K562 (cell line): ENCODE results near the gene TIMM50. TPM values are rescaled to one million over a fixed set of nuclear protein-coding genes. Genes with fewer than 3 reads are reported as not detected.

Experiments used
- ATAC-seq: fragments of 200-7000 bp; cut with Tn5 transposase; 3 replicates; pipeline ENCODE4 v1.9.1; 2020; ENCODE audit warnings: moderate library complexity
- BruUV-seq: library from RNA; stranded (reverse); fragments of 400-500 nt; replicated peaks from 2 replicates; lab custom pipeline; 2021; lab: Mats Ljungman, UMichigan
- CTCF ChIA-PET: fragments of 300-600 bp; formaldehyde crosslinking; extraction: SDS; loops from one replicate; lab custom pipeline; 2021; ENCODE audit warnings: low intra/inter-chr PET ratio; lab: Yijun Ruan, JAX
- POLR2A ChIA-PET: fragments of 300-600, 350-650 bp; sonication (Branson Sonifier 250); formaldehyde crosslinking; extraction: SDS; loops from one replicate; lab custom pipeline; 2021; ENCODE audit warnings: antibody characterized with exemption, inconsistent platforms; lab: Yijun Ruan, JAX
- DNase-seq, 4 experiments: peaks; one replicate each; pipeline versions ENCODE4 v3.0.0 to v3.0.0-alpha.2; 2011 to 2018; ENCODE audit warnings: low spot score in 3 of 4, mixed read lengths in 3 of 4; ENCODE audit errors: extremely low read depth in 1 of 4
- FAIRE-seq: peaks from 2 replicates; lab custom pipeline; 2011; peaks lifted over from hg19 to GRCh38; lab: Jason Lieb, UNC
- H2AFZ ChIP-seq: 2 replicates; pipeline ENCODE4 v1.6.0; 2011; ENCODE audit warnings: low read depth, low read length, control low read depth, inconsistent platforms
- H3K27ac ChIP-seq: fragments of 200-600 bp; 3 replicates; pipeline ENCODE4 v1.8.0; 2011; ENCODE audit warnings: low read depth, mild to moderate bottlenecking, control low read depth, inconsistent platforms, low read length, moderate library complexity, mixed read lengths; ENCODE audit errors: extremely low read depth
- H3K27me3 ChIP-seq, 2 experiments: fragments of 300-600 bp in 1 of 2; 2 replicates in 1 of 2; 3 replicates in 1 of 2; pipeline versions ENCODE4 v1.6.0 to v1.8.0; 2011; ENCODE audit warnings: inconsistent platforms in 2 of 2, low read length in 2 of 2, mild to moderate bottlenecking in 1 of 2, mixed read lengths in 1 of 2, moderate library complexity in 1 of 2; ENCODE audit not compliant: control insufficient read depth in 2 of 2, insufficient read depth in 2 of 2
- H3K36me3 ChIP-seq: fragments of 300-600 bp; 3 replicates; pipeline ENCODE4 v1.8.0; 2011; ENCODE audit warnings: mild to moderate bottlenecking, low read length, inconsistent platforms; ENCODE audit not compliant: control insufficient read depth, insufficient read depth
- H3K4me1 ChIP-seq, 2 experiments: fragments of 200-600 bp in 1 of 2; replicated peaks in 1 of 2; 2 replicates in 1 of 2; 3 replicates in 1 of 2; pipeline versions ENCODE4 v1.5.1 to v1.8.0; 2011; ENCODE audit warnings: inconsistent platforms in 2 of 2, low read length in 2 of 2, mild to moderate bottlenecking in 1 of 2, mixed read lengths in 1 of 2, moderate library complexity in 1 of 2; ENCODE audit not compliant: control insufficient read depth in 2 of 2, insufficient read depth in 2 of 2
- H3K4me2 ChIP-seq: 2 replicates; pipeline ENCODE4 v1.6.1; 2011; ENCODE audit warnings: low read length, control low read depth, inconsistent platforms, mixed read lengths; ENCODE audit not compliant: insufficient read depth
- H3K4me3 ChIP-seq: fragments of 200-600 bp; sonication (generic), shearing (Covaris generic); 2 replicates; pipeline ENCODE4 v1.5.1; 2016; ENCODE audit warnings: control low read depth, inconsistent platforms
- H3K79me2 ChIP-seq: fragments of 200-600 bp; 3 replicates; pipeline ENCODE4 v1.8.0; 2011; ENCODE audit warnings: low read length, inconsistent platforms; ENCODE audit not compliant: control insufficient read depth, insufficient read depth
- H3K9ac ChIP-seq, 2 experiments: 2 replicates each; pipeline versions ENCODE4 v1.6.0 to v1.6.1; 2011; ENCODE audit warnings: low read depth in 2 of 2, low read length in 2 of 2, control low read depth in 1 of 2, inconsistent platforms in 1 of 2, mild to moderate bottlenecking in 1 of 2, mixed read lengths in 1 of 2; ENCODE audit not compliant: insufficient read depth in 1 of 2
- H3K9me1 ChIP-seq: one replicate; pipeline ENCODE4 v1.6.0; 2011; ENCODE audit warnings: inconsistent platforms, mild to moderate bottlenecking, low read length, moderate library complexity; ENCODE audit not compliant: control insufficient read depth, insufficient read depth
- H3K9me3 ChIP-seq: replicated peaks from 2 replicates; pipeline ENCODE4 v1.5.1; 2011; ENCODE audit warnings: low read depth, low read length, inconsistent platforms; ENCODE audit not compliant: control insufficient read depth, insufficient read depth
- H4K20me1 ChIP-seq: replicated peaks from 2 replicates; pipeline ENCODE4 v1.6.1; 2011; ENCODE audit warnings: low read length, inconsistent platforms, mixed read lengths; ENCODE audit not compliant: control insufficient read depth, insufficient read depth
- BCL6 ChIP-seq: fragments of 250-450 bp; sonication (Bioruptor Pico); IDR thresholded peaks from 2 replicates; pipeline ENCODE4 v1.4.0; 2020
- CBX3 ChIP-seq, 2 experiments: IDR thresholded peaks; 1 replicate in 1 of 2; 2 replicates in 1 of 2; pipeline ENCODE4 v1.6.1; 2012; ENCODE audit warnings: inconsistent platforms in 2 of 2, low read length in 2 of 2, borderline replicate concordance in 1 of 2, control low read depth in 1 of 2
- DIDO1 ChIP-seq: fragments of 450-650 bp; IDR thresholded peaks from 2 replicates; pipeline ENCODE4 v1.6.1; 2016; ENCODE audit warnings: low read depth, missing biosample characterization, missing genetic modification characterization
- DPF2 ChIP-seq: fragments of 450-650 bp; IDR thresholded peaks from 2 replicates; pipeline ENCODE4 v1.6.1; 2016
- GABPB1 ChIP-seq: sonication (generic); formaldehyde crosslinking; IDR thresholded peaks from 2 replicates; pipeline ENCODE4 v1.8.0; 2022; ENCODE audit warnings: mild to moderate bottlenecking, missing genetic modification reagents
- KDM5B ChIP-seq: fragments of 200-600 bp; sonication (generic); IDR thresholded peaks from 2 replicates; pipeline ENCODE4 v1.6.1; 2012; ENCODE audit warnings: low read depth, mild to moderate bottlenecking, moderate library complexity, low read length, control low read depth, inconsistent platforms; ENCODE audit not compliant: insufficient replicate concordance
- MAFG ChIP-seq: fragments of 450-650 bp; conservative IDR thresholded peaks from 2 replicates; pipeline ENCODE4 v1.6.1; 2016; ENCODE audit warnings: missing genetic modification characterization, missing compliant biosample characterization
- MCM7 ChIP-seq, 2 experiments: fragments of 450-650 bp; IDR thresholded peaks; 2 replicates each; pipeline ENCODE4 v1.6.1; 2016 to 2018
- NCOA4 ChIP-seq: fragments of 450-650 bp; IDR thresholded peaks from 2 replicates; pipeline ENCODE4 v1.6.1; 2018; ENCODE audit warnings: mild to moderate bottlenecking; ENCODE audit not compliant: partially characterized antibody
- PHF21A ChIP-seq: fragments of 450-650 bp; IDR thresholded peaks from 2 replicates; pipeline ENCODE4 v1.6.1; 2017; ENCODE audit warnings: low read depth, borderline replicate concordance
- PHTF2 ChIP-seq: fragments of 250-450 bp; sonication (Bioruptor Pico); IDR thresholded peaks from 2 replicates; pipeline ENCODE4 v1.5.0; 2021; ENCODE audit warnings: mild to moderate bottlenecking
- POLR3G ChIP-seq: IDR thresholded peaks from 2 replicates; pipeline ENCODE4 v1.6.1; 2011; ENCODE audit not compliant: insufficient read length, insufficient replicate concordance; ENCODE audit errors: extremely low read depth
- RBM22 ChIP-seq: fragments of 200-400 bp; formaldehyde crosslinking; IDR thresholded peaks from 2 replicates; pipeline ENCODE4 v1.6.1; 2018; ENCODE audit warnings: low read length, low read depth; ENCODE audit not compliant: poor library complexity, severe bottlenecking
- ZNF12 ChIP-seq: sonication (generic); formaldehyde crosslinking; IDR thresholded peaks from 2 replicates; pipeline ENCODE4 v1.4.0; 2020; ENCODE audit warnings: mild to moderate bottlenecking, missing genetic modification reagents
- ZNF324 ChIP-seq: fragments of 250-450 bp; sonication (Bioruptor Pico); IDR thresholded peaks from 2 replicates; pipeline ENCODE4 v1.4.0; 2020; ENCODE audit warnings: mild to moderate bottlenecking
- WGBS: fragments of 100-300 bp; shearing (Covaris generic); methylation state at CpG from one replicate; pipeline ENCODE4 v1.1.6; 2016; ENCODE audit warnings: low coverage, mixed read lengths; ENCODE audit not compliant: insufficient coverage; ENCODE audit errors: missing lambda C conversion rate; 5-methylcytosine and 5-hydroxymethylcytosine counted together
- in situ Hi-C: fragments of 300-500 bp; cut with MboI; formaldehyde crosslinking; loops from 4 replicates; pipeline ENCODE4 v1.15.0; 2018; ENCODE audit warnings: inconsistent platforms, mixed read lengths
- intact Hi-C: fragments of 100-400 bp; cut with micrococcal nuclease; formaldehyde crosslinking; loops from 2 replicates; pipeline ENCODE4 v1.14.2; 2022
- polyA plus RNA-seq, 8 experiments: library from polyadenylated mRNA; depleted of rRNA in 4 of 8; stranded (reverse) in 5 of 8; unstranded in 3 of 8; fragments of >200 nt; fragmentation: Nextera tagmentation in 2 of 8; fragmentation: Illumina TruSeq in 1 of 8; extraction: Ambion mirVana in 2 of 8; extraction: Trizol in 1 of 8; gene quantifications; 2 replicates each; pipeline versions ENCODE4 v1.2.1 to v1.2.3, GENCODE V29; 2011 to 2014; ENCODE audit warnings: inconsistent platforms in 1 of 8, missing spikeins in 1 of 8
- total RNA-seq, 7 experiments: library from RNA; depleted of rRNA in 6 of 7; stranded (reverse); fragments of >200 nt in 6 of 7; fragmentation: Illumina TruSeq in 2 of 7; extraction: Trizol in 2 of 7; gene quantifications; 2 replicates each; pipeline versions ENCODE4 v1.2.1 to v1.2.3, GENCODE V29; 2011 to 2021; ENCODE audit warnings: low replicate concordance in 1 of 7
- TF ChIP-seq, protein P1 (sequence below): sonication (generic); formaldehyde crosslinking; IDR thresholded peaks from 2 replicates; pipeline ENCODE4 v1.8.0; 2022; ENCODE audit warnings: mild to moderate bottlenecking, low read depth, missing genetic modification reagents
- TF ChIP-seq, protein P2 (sequence below): IDR thresholded peaks from 2 replicates; pipeline ENCODE4 v1.6.1; 2011; ENCODE audit warnings: borderline replicate concordance, low read depth, mild to moderate bottlenecking, moderate library complexity, low read length; ENCODE audit not compliant: insufficient read depth, poor library complexity, severe bottlenecking
- TF ChIP-seq, protein P3 (sequence below): sonication (generic); formaldehyde crosslinking; IDR thresholded peaks from 2 replicates; pipeline ENCODE4 v1.8.0; 2022; ENCODE audit warnings: missing genetic modification reagents, mild to moderate bottlenecking, borderline replicate concordance

The TIMM50 gene
- total and polyA plus RNA-seq, 9 of the 15 experiments (the other 6 are each of a cell fraction or from before 2014, with no cell fraction given) = 28.3 to 221 (median 170) TPM

DNA sequence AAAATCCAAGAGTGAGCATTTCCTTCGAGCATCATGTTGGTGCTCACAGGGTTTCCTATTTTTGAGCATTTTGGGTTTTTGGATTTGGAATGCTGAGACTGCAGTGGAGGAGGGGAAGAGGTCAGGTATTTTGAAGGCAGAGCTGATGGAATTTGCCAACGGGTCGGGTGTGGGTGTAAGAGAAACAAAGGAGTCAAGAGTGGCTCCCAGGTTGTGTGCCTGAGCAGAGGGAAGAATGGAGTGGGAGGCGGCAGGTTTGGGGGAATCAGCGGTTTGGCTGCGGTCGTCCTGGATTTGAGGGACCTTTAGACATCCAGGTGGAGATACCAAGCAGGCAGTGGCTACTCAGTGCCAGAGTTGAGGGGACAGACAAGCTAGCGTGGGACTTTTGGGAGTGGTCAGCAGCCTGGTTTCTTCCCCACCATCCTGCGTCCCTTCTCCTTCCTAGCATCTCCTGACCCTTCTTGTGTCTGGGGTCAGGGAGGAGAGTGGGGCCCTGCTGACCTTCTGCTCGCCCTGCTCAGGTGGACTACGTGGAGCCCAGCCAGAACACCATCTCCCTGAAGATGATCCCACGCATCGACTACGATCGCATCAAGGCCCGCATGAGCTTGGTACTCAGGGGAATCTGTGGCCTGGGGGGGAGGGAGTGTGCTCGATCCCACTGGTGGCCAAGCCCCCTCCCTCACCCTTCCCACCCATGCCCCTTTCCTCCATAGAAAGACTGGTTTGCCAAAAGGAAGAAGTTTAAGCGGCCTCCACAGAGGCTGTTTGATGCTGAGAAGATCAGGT is 14.5 kb upstream of the TIMM50 start (continued):
- TF ChIP-seq KDM5B (no peak), MCM7 (IDR thresholded peaks at IDR 0.05) (no peak), ZNF12 (no peak), BCL6 (CRISPR knock-in tag) (no peak), RBM22 (no peak)

DNA sequence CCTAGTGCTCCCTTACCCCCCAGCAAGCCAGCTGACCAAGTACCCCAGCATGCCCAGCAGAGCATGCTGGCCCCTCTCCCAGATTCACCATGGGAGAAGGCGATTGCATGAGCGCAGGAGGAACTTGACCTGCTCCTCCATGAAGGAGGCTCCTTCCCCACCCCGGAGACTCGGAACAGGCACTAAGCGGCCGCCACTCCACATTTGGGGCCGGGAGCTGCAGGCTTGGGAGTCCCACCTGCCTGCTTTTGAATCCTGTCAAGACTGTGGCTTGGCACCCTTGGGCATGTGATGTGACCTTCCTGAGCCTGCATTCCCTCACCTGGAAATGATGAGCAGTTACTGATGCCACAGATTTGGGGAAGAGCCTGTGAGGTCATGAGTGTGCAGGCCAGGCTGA is 12.7 kb upstream of the TIMM50 start:
- POLR2A ChIA-PET = interaction anchor here (0.6 kb wide), 1 partner anchor 83 kb away, joined by 3 read pairs; no protein-coding TSS in a partner anchor
- Histone ChIP-seq H3K4me2 (no peak overlapping the region), H3K4me1 (peaks cover 0 to 3% of the 10 kb centered on the region in 2 experiments; a peak in 1 of 5 replicates), H3K4me3 (no peak overlapping the region), H2AFZ (no peak overlapping the region), H3K27me3 (no peaks in the 10 kb centered on the region), H3K79me2 (no peaks in the 10 kb centered on the region), H3K9me3 (no peaks in the 10 kb centered on the region), H3K27ac (no peak overlapping the region), H4K20me1 (no peaks in the 10 kb centered on the region; the same call in 1 of the 2 replicates), H3K36me3 (peaks cover 91% of the 10 kb centered on the region), H3K9me1 (no peaks in the 10 kb centered on the region), H3K9ac (no peak overlapping the region)
- ATAC-seq (no peak), DNase-seq (no peak), FAIRE-seq (no peak)
- BruUV-seq = no TSS peak
- in situ Hi-C loops (no loop called here), intact Hi-C loops (no loop called here)
- 90% methylated on average over 7 of the region's 7 CpGs for WGBS
- CTCF ChIA-PET = no interaction called here
- TF ChIP-seq PHF21A = no peak
- no peak for TF ChIP-seq NCOA4
- TF ChIP-seq, protein P1, sequence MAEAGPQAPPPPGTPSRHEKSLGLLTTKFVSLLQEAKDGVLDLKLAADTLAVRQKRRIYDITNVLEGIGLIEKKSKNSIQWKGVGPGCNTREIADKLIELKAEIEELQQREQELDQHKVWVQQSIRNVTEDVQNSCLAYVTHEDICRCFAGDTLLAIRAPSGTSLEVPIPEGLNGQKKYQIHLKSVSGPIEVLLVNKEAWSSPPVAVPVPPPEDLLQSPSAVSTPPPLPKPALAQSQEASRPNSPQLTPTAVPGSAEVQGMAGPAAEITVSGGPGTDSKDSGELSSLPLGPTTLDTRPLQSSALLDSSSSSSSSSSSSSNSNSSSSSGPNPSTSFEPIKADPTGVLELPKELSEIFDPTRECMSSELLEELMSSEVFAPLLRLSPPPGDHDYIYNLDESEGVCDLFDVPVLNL (CRISPR knock-in tag) = no peak
- no peak for TF ChIP-seq PHTF2 (CRISPR knock-in tag)
- no peak for TF ChIP-seq POLR3G
- no peak for TF ChIP-seq MAFG (tag)
- TF ChIP-seq, protein P2, sequence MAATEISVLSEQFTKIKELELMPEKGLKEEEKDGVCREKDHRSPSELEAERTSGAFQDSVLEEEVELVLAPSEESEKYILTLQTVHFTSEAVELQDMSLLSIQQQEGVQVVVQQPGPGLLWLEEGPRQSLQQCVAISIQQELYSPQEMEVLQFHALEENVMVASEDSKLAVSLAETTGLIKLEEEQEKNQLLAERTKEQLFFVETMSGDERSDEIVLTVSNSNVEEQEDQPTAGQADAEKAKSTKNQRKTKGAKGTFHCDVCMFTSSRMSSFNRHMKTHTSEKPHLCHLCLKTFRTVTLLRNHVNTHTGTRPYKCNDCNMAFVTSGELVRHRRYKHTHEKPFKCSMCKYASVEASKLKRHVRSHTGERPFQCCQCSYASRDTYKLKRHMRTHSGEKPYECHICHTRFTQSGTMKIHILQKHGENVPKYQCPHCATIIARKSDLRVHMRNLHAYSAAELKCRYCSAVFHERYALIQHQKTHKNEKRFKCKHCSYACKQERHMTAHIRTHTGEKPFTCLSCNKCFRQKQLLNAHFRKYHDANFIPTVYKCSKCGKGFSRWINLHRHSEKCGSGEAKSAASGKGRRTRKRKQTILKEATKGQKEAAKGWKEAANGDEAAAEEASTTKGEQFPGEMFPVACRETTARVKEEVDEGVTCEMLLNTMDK = no peak
- TF ChIP-seq ZNF324 (CRISPR knock-in tag) = no peak
- TF ChIP-seq, protein P3, sequence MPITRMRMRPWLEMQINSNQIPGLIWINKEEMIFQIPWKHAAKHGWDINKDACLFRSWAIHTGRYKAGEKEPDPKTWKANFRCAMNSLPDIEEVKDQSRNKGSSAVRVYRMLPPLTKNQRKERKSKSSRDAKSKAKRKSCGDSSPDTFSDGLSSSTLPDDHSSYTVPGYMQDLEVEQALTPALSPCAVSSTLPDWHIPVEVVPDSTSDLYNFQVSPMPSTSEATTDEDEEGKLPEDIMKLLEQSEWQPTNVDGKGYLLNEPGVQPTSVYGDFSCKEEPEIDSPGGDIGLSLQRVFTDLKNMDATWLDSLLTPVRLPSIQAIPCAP = no peak
- TF ChIP-seq CBX3 (IDR thresholded peaks at IDR 0.05; ENCODE audit: borderline replicate concordance in 1 of 2, low read length in 2 of 2) = no peak
- no peak for TF ChIP-seq DIDO1 (tag)
- TF ChIP-seq GABPB1 (CRISPR knock-in tag) = no peak
- TF ChIP-seq DPF2 = no peak
